Pons (tissue), 1 donor: ENCODE data around the gene SAMD11.

Source experiments
- DNase-seq: peaks from one replicate; pipeline ENCODE4 v3.0.0-alpha.2; 2016; ENCODE audit warnings: low spot score

The SAMD11 gene

GRCh38 chr1:905071-905749 is 18.5 kb upstream of the SAMD11 start:
- DNase-seq, result no peak

- DNase-seq, result no peak
These were observed 17.7 kb upstream of the SAMD11 start for GRCh38 chr1:905811-906599.

GRCh38 chr1:906600-907420 is 16.9 kb upstream of the SAMD11 start:
- DNase-seq, result no peak

- DNase-seq, result no peak
These were observed 15.9 kb upstream of the SAMD11 start for GRCh38 chr1:907611-908451.

GRCh38 chr1:908661-909060 is 15.1 kb upstream of the SAMD11 start:
- no peak for DNase-seq

GRCh38 chr1:909861-910310 is 13.8 kb upstream of the SAMD11 start:
- DNase-seq, result no peak

GRCh38 chr1:910311-910880 is 13.3 kb upstream of the SAMD11 start:
- DNase-seq, result no peak

- DNase-seq, result no peak
These were observed 12.6 kb upstream of the SAMD11 start for GRCh38 chr1:910881-911721.

- DNase-seq, result no peak
These were observed 11.6 kb upstream of the SAMD11 start for GRCh38 chr1:911875-912739.

- no peak for DNase-seq
These were observed 10.9 kb upstream of the SAMD11 start for GRCh38 chr1:912740-913301.

GRCh38 chr1:913491-914130 is 10.1 kb upstream of the SAMD11 start:
- no peak for DNase-seq

GRCh38 chr1:914131-914890 is 9.4 kb upstream of the SAMD11 start:
- DNase-seq, result no peak

GRCh38 chr1:914891-915280 is 8.8 kb upstream of the SAMD11 start:
- DNase-seq, result no peak

- DNase-seq, result no peak
These were observed 8.2 kb upstream of the SAMD11 start for GRCh38 chr1:915295-916172.

GRCh38 chr1:916173-917075 is 7.3 kb upstream of the SAMD11 start:
- no peak for DNase-seq

GRCh38 chr1:917076-917459 is 6.7 kb upstream of the SAMD11 start:
- no peak for DNase-seq
